GM18867 (cell line): ENCODE data around the gene B4GALT2.

ENCODE experiments used
- ATAC-seq: cut with Tn5 transposase; IDR thresholded peaks from one replicate; pipeline ENCODE4 v1.9.1; 2021; ENCODE audit warnings: mild to moderate bottlenecking, moderate library complexity; ENCODE audit not compliant: unreplicated experiment

The B4GALT2 gene

DNA sequence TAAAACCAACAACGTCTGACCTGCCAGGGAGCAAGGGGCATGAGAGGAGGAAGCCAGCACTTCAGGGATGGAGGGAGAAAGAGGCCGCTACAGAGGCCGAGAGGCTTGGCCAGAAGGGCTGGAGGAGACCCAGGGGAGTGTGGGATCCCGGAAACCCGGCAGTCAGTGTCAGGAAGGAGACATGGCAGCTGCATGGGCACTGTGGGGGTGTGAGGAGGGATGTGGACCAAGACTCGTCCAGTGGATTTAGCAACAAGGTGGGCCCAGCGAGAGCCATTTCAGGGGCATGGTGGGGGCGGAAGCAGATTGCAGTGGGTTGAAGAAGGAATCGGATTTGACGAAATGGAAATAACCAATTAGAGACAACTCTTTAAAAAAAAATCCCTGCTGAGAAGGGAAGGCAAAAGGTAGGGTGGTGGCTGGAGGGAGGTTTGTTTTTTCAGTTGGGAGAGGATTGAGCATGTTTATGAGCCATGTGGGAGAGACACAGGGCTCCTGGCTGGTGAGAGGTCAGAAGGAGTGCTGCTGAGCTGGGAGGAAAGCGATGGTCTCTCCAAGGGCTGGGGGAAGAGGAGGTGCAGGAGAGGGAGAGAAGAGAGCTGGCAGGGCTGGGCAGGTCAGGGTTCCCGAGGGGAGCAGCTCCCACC, 4.4 kb downstream of the B4GALT2 start:
- no peak for ATAC-seq

DNA sequence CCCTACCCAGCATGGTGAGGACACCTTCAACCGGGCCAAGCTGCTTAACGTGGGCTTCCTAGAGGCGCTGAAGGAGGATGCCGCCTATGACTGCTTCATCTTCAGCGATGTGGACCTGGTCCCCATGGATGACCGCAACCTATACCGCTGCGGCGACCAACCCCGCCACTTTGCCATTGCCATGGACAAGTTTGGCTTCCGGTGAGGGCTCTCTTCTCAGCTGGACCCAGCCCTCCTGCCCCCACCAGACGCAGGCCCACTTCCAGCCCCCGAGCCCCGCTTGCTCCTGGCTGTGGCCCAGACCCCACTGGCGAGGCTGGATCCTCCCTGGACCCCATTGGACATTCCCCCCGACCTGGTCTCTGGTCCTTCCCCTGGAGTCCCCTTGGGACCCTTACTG, 5.8 kb downstream of the B4GALT2 start:
- ATAC-seq = no peak

DNA sequence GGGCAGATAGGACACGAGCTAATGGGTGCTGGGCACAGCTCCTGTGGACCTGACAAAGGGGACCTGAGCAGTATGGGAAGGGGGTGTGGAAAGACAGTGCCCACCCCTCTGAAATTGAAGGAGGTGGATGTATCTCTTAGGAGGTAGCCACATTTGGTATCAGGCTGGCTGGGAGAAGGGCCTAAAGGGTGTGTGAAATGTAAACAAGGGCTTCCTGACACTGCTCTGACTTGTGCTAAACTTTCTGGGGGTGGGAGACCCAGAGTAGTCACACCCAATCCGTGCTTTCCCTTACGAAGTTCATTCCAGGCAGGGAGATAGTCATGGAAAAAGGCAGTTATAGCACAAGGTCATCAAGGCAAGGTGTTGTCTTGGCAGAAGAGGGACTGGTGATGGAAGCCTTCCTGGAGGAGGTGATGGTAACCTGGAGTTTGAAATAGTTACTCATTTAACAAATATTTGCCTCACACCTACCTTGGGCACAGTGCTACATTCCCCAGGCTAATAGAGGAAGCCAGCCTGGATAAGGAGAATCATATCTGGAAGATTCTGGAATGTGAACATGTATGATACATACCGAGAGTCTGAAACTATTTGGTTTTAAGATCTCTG, 7.1 kb downstream of the B4GALT2 start:
- no peak for ATAC-seq

DNA sequence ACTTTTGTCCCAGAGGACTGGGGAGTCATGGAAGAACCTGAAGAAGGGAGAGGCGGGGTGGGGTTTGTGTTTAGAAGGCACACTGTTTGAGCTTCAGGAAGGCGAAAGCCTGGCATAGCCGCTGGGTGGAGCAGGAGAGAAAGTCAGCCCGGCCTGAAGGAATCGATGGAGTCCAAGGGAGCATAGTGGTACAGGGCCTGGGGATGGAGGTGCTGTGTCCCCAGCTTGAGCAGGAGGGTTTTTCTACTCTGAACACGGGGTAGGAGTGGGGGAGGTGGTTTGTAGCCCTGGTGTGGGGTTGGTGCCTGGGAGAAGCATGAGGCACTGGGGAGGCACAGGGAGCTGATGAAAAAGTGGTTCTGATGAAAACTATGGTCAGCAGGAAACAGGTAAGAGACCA, 7.7 kb downstream of the B4GALT2 start:
- no peak for ATAC-seq

DNA sequence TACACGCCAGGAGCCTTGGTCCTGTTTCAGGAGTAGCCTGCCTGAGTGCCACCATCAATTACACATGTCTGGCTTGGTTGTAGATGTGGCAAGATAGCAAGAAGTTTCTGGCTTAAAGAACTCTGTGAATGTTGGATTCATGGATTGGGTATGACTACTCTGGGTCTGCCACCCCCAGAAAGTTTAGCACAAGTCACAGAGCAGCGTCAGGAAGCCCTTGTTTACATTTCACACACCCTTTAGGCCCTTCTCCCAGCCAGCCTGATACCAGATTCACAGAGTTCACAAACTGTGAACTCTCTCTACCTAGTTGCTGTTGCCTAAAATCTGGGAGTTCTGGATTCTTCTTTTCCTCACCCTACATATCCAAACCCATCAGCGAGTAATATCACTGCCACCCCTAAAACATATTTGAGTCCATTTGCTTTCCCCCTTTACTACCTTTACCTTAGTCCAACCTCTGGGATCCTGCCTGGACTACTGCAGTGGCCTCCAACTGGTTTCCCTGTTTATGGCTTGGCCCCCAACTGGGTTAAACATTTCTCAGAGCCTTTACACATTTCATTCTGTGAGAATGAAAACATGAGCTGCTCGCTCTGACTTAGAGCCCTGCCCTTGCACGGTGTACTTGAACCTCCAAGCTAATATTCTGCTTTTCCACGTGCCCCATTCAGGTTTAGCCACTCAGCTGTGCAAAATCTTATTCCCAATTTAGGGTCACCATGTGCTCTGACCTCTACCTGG, 8.3 kb downstream of the B4GALT2 start:
- no peak for ATAC-seq

DNA sequence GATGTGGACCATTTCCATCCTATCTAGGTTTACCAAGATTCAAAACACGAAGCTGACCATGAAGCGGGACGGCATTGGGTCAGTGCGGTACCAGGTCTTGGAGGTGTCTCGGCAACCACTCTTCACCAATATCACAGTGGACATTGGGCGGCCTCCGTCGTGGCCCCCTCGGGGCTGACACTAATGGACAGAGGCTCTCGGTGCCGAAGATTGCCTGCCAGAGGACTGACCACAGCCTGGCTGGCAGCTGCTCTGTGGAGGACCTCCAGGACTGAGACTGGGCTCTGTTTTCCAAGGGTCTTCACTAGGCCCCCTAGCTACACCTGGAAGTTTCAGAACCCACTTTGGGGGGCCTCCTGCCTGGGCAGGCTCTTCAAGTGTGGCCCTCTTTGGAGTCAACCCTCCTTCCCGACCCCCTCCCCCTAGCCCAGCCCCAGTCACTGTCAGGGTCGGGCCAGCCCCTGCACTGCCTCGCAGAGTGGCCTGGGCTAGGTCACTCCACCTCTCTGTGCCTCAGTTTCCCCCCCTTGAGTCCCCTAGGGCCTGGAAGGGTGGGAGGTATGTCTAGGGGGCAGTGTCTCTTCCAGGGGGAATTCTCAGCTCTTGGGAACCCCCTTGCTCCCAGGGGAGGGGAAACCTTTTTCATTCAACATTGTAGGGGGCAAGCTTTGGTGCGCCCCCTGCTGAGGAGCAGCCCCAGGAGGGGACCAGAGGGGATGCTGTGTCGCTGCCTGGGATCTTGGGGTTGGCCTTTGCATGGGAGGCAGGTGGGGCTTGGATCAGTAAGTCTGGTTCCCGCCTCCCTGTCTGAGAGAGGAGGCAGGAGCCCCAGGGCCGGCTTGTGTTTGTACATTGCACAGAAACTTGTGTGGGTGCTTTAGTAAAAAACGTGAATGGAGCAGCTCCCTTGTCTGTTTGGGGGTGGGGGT, 11.5 kb downstream of the B4GALT2 start:
- ATAC-seq = no peak

DNA sequence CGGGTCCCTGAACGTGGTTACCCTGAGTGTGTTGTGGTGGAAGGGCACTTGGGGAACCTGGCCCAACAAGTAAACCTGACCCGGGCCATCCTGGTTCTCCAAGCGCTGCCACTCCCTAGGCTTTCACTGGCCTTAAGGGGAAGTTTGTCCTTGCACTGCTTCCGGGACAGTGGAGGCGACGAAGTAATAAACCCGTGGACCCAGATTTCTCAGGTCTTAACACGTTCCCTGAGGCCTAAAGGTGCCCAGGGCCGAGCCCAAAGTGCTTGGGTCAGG, 12.1 kb downstream of the B4GALT2 start:
- ATAC-seq = no peak

DNA sequence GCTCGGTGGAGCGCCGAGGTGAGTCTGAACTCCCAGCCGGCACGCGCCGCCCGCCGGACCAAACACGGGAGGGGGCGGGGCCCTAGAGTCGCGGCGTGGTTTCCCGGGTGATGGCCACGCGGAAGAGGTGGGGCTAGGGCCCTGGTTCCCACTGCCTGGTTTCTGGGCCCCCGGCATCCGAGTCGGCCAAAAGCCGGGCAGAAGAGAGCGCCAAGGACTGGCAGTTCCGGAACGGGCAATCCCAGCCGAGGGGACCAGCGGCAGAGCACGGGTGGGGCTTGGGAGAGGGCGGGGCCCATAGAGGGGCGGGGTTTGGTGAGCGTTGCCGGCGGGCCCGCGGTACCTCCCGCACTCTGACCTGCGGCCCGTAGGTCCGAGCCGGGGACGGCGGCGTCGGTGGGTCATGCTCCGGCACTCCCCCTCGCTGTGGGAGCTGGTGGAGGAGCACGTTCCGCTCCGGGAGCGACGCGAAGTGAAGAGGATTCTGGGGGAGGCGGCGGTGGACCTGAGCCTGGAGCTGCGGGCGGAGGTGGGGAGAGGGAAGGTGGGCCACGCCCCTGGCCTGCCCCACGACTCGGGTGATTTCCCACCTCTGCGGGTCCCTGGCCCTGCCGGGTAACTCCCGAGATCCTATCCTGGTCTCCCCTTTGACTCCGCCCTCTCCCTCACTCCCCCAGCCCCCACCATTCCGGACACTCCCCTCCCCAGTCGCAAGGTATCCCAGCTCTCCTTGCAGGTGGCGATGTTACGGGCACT, 12.6 kb downstream of the B4GALT2 start, which contains the start of gene CCDC24:
Gene CCDC24 (plus strand): TSS at position 124 of the 756 bp plus-strand sequence. CDS start 280 bp downstream, at position 404.
- peak; percentile 78 for ATAC-seq

DNA sequence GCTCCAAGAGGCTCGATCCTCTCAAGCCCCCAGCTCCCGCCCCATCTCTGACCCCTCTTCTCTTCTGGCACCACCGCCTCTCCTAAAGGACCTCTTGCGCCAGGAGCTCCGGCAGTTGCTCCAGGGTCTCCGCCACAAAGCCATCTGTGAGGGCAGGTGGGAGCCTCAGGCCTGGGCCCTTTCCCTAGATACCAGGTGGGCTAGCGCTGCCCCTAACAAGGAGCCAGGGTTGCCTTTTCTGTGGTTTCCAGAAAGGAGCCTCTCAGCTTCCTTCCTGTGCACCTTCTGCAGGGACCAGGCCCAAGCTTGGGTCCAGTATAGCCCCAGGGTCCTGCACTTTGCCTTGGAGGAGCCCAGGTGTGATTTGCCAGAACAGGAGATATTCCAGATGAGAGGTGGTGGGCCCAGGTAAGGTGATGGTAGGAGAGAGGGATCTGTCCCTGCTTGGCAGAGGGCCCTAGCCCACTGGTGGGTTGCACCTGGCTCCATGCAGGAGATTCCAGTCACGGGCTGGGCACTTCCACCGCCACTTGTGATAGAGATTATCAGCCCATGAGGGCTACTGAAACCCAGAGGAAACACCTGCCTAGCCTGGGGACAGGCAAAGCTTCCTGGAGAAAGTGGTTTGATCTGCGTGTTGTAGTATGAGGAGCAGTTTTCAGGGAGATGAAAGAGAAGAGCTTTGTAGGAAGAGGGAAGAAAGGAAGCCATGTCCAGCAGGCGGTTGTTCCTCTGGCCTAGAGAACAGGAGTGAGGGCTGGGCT, 13.4 kb downstream of the B4GALT2 start:
- no peak for ATAC-seq

DNA sequence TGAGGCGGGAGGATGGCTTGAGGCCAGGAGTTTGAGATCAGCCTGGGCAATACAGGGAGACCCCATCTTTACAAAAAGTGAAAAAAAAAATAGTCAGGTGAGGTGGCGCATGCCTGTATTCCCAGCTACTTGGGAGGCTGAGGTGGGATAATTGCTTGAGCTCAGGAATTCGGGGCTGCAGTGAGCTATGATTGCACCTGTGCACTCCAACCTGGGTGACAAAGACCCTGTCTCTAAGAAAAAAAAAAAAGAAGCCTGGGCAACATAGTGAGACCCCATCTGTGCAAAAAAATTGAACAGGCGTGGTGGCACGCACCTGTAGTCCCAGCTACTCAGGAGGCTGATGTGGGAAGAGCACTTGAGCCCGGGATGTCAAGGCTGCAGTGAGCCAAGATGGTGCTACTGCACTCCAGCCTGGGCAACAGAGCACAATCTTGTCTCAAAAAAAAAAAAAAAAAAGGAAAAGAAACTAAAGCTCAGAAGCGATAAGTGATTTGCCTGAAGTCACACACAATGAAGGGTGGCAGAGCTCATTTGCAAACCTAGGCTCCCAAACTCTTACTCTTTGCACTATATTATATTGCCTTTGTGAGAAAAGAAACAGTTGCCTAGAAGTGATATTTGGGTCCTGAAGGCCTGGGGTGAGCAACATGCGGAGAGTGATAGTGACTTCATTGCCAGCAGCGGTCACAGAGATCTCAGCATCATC, 14.3 kb downstream of the B4GALT2 start:
- ATAC-seq = no peak

DNA sequence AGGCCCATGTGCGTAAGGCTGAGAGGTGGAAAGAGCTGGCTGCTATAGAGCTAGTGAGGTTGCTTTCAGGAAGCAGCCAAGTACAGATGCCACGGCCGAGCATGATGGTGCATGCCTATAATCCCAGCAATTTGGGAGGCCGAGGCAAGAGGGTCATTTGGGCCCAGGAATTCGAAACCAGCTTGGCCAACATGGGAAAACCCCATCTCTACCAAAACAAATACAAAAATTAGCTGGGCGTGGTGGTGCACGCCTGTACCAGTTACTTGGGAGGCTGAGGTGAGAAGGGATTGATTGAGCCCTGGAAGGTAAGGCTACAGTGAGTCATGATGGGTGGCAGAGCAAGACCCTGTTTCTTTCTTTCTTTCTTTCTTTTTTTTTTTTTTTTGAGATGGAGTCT, 15.1 kb downstream of the B4GALT2 start:
- ATAC-seq = no peak

DNA sequence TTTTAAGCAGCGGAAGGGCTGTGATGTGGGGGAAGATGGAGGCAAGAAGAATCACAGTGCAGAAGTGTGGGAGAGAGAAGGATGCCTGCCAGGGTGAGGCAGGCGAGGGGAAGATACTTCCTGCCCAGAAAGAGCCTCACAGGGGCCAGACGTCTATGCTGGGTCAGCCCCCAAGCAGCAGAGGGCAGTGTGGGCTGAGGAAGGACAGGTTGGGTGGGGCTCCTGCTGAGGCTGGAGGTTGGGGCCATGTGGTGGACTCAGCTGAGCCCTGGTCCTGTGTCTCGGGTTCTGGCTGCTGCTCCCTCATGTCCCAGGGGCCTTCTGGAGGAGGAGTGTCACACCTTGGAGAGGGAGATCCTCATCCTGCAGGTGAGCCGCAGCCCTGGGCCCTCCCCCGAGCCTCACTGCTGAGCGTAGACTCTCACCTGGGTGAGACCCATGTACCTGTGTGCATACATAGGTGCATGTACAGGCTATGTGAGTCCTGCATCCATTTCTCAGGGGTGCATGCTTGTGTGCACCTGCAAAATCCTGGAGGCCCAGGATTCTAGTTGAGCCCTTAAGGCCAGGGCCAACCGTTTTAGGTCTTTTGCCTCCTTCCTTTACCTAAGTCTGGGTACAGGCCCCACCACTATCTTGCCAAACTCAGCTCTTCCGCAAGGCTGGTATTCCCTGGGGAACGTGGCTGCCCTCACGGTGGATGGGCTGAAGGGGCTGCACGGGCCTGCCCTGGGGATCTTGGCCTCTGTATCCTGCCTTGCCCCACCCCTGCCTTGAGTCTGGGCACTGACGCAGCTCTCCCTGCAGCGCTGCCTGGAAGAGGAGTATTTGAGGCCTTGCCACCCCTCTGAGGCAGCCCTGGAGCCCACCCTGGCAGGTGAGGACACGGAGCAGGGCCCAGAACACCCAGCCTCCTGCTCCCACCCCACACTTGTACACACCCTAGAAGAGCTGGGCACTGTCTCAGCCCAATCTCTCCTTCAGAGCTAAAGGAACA, 16.1 kb downstream of the B4GALT2 start:
- ATAC-seq = no peak

DNA sequence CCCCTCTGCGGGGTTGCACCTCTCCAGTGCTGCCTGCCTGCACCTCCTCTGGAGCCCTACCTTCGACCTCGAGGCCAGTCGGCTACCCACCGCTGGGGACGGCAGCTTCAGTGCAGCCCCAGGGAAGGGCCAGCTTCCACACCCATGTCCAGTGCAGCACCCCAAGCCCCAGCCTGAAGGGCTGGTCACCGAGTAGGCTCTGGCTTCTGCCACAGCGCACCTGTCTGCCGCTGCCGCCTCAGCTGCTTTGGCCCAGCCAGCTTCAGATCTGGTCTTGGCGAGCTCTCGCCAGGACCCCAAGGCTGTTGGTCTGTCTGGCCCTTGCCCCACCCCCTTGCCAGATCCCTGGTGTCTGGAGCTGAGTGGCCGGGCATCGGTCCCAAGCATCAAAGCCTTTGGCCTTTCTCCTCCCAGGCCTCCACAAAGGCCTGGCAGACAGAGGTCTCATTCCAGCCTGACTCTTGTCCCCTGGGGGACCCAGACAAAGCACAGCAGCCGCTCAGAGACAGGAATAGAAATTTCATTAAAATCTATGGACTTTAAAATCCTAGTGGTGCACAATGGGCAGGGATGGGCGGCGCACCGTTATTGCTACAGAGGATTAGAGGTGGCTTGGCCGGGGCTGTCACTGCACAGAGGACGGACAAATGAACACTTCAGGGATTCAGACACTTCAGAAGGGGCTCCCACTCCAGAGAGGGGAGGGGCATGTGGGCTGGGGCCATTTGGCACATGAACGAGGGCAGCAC, 17.1 kb downstream of the B4GALT2 start:
- ATAC-seq = no peak

DNA sequence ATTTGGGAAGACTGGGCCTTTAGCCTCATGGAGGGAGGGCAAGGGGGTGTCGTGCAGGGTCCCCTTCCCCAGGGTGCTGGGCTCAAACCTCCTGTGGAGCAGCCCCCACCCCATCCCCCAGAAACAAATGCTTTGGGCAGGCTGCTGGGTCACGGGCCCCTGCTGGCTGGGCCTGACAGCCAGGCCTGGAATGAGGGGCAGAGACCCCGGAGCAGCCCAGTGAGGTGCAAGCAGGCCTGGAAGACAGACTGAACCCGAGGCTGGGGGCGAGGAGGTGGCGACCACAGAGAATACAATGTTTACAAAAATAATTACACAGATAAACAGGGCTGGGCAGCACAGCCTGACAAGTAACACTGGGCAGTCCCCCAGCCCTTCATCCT, 17.7 kb downstream of the B4GALT2 start:
- no peak for ATAC-seq

DNA sequence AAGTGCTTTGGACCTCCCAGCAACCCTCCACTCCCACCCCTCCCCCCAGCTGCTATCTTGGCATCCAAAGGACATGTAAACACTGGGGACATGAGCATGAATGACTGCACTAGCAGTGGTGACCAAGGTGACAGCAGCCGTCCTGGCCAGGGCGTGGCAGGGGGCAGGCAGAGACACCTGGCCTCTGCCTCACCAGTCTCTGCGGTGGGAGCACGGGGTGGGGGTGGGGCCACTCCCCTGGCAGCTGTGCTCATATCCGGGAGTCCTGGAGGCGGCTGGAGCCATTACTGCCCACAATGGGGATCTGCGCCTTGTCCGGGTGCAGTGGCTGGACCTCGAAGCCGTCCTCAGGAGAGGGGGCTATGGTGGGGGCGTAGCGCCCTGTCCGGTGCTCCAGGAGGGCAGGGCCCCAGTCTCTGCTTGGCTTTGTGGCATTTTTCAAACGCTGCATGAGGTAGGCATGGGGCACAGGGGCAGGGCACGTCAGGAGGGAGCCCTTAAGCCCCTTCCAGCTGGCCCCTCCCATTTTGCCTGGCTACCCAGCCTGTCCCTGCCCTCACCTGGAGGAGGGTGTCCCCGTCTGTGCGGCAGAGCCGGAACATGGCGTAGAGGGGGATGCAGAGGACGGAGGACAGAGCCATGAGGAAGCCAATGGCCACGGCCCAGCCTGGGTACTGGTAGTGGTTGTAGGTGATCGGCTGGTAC, 18.4 kb downstream of the B4GALT2 start:
- no peak for ATAC-seq

DNA sequence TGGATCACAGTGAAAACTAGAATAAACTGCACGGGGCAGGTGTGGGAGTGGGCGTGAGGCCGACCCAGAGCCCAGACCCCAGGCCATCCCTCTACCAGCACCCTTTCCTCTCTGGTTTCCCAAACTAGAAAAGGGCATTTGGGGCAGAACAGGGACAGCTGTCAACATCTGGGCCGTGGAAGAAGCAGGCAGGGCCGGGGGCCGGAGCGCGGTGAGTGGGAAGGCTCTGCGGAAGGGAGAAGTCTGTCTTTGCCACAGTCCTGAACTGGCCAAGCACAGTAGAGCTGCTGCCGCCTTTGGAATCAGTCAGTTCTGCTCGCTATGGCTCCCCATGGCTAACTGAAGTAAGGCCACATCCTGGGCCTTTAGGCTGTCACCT, 19.0 kb downstream of the B4GALT2 start:
- ATAC-seq = no peak

DNA sequence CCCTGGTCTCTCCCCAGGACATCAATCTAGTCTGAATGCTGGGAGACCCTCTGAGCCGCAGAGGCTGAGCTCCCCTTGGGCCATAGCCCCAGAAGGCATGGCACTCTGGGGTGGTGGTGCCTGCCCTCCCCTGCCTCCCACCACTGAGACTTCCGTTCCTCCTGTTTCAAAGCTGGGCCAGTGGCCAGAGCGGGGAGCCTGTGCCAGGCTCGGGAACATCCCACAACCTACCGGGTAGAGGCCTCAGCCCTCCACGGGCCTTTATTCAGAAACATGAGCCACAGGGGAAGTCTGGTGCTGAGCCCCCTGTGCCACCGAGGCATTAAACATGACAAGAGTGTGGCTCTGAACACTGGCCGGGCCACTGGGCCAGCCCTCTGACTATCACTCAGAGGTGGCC, 20.4 kb downstream of the B4GALT2 start:
- no peak for ATAC-seq
